ENCODE measurements around the gene AGK.
"Not testable (repeated sequence)": the region's sequence is repeated elsewhere in the genome, so short reads cannot be mapped to it uniquely, and the experiment has no call there.

The AGK gene

GRCh38 chr7:141645188-141645587 lies 94.0 kb downstream of the AGK start:
- DNase-seq (ENCODE audit: low read depth in 1 of 2, low spot score in 1 of 2), result no peak

- no peak for DNase-seq (ENCODE audit: low read depth in 1 of 2, low spot score in 1 of 2)
Observed at GRCh38 chr7:141646826-141647480, 95.7 kb downstream of the AGK start.

GRCh38 chr7:141647701-141648100 lies 96.5 kb downstream of the AGK start:
- DNase-seq (ENCODE audit: low read depth in 1 of 2, low spot score in 1 of 2), result not testable (repeated sequence)

- no peak for DNase-seq (ENCODE audit: low read depth in 1 of 2, low spot score in 1 of 2)
Observed at GRCh38 chr7:141648276-141649114, 97.3 kb downstream of the AGK start.

- DNase-seq (ENCODE audit: low read depth in 1 of 2, low spot score in 1 of 2), result no peak
Observed at GRCh38 chr7:141649137-141649864, 98.1 kb downstream of the AGK start.

- DNase-seq (ENCODE audit: low read depth in 1 of 2, low spot score in 1 of 2), result no peak
Observed at GRCh38 chr7:141649865-141650634, 98.8 kb downstream of the AGK start.

GRCh38 chr7:141651417-141651816 lies 100.2 kb downstream of the AGK start:
- no peak for DNase-seq (ENCODE audit: low read depth in 1 of 2, low spot score in 1 of 2)

- no peak for DNase-seq (ENCODE audit: low read depth in 1 of 2, low spot score in 1 of 2)
Observed at GRCh38 chr7:141652691-141653090, 101.5 kb downstream of the AGK start.

GRCh38 chr7:141654551-141654950 lies 103.3 kb downstream of the AGK start:
- DNase-seq (ENCODE audit: low read depth in 1 of 2, low spot score in 1 of 2), result peak in 1 of 2 donors; percentile 35

GRCh38 chr7:141659501-141659900 lies 108.3 kb downstream of the AGK start:
- no peak for DNase-seq (ENCODE audit: low read depth in 1 of 2, low spot score in 1 of 2)

- DNase-seq (ENCODE audit: low read depth in 1 of 2, low spot score in 1 of 2), result no peak
Observed at GRCh38 chr7:141660259-141660658, 109.0 kb downstream of the AGK start.

- DNase-seq (ENCODE audit: low read depth in 1 of 2, low spot score in 1 of 2), result no peak
Observed at GRCh38 chr7:141663081-141663849, 112.1 kb downstream of the AGK start.

GRCh38 chr7:141664450-141664849 lies 113.2 kb downstream of the AGK start:
- no peak for DNase-seq (ENCODE audit: low read depth in 1 of 2, low spot score in 1 of 2)

- no peak for DNase-seq (ENCODE audit: low read depth in 1 of 2, low spot score in 1 of 2)
Observed at GRCh38 chr7:141665208-141666035, 114.2 kb downstream of the AGK start.

GRCh38 chr7:141666071-141666470 lies 114.9 kb downstream of the AGK start:
- no peak for DNase-seq (ENCODE audit: low read depth in 1 of 2, low spot score in 1 of 2)

- DNase-seq (ENCODE audit: low read depth in 1 of 2, low spot score in 1 of 2), result no peak
Observed at GRCh38 chr7:141668853-141669252, 117.6 kb downstream of the AGK start.

GRCh38 chr7:141671705-141672496 lies 120.7 kb downstream of the AGK start:
- no peak for DNase-seq (ENCODE audit: low read depth in 1 of 2, low spot score in 1 of 2)

- DNase-seq (ENCODE audit: low read depth in 1 of 2, low spot score in 1 of 2), result no peak
Observed at GRCh38 chr7:141673346-141673745, 122.1 kb downstream of the AGK start.
